Erythroblast (primary cell): ENCODE data around the gene CA14.

Source experiments
- GATA1 ChIP-seq: IDR thresholded peaks from 2 replicates; pipeline ENCODE4 v1.6.1; 2011; ENCODE audit warnings: low read depth, mild to moderate bottlenecking, control low read depth, low read length, moderate library complexity
- POLR2A ChIP-seq: IDR thresholded peaks from 2 replicates; pipeline ENCODE4 v1.6.1; 2011; ENCODE audit warnings: mild to moderate bottlenecking, low read length

- TF ChIP-seq POLR2A: peak; percentile 72
- TF ChIP-seq GATA1: no peak
Measured at GRCh38 chr1:150268705-150269403, 11.3 kb downstream of the CA14 start, which contains the start of gene APH1A.
